ENCODE results near the gene MYO7B. TPM values are rescaled to one million over a fixed set of nuclear protein-coding genes. Genes with fewer than 3 reads are reported as not detected.

Gene MYO7B
- 0.06 and 0.08 TPM in 2 replicates for polyA plus RNA-seq (2012; rRNA removed)
- 0.03 and 0.05 TPM in 2 replicates for polyA plus RNA-seq (2012; cell fraction: cytosol; rRNA removed)
- 0.29 and 0.42 TPM in 2 replicates for polyA plus RNA-seq (2012; cell fraction: nucleus; rRNA removed)

- Histone ChIP-seq H3K9ac (no peak within 1 kb of the TSS), H2AFZ (ENCODE audit: low read depth) (no peak within 1 kb of the TSS), H3K4me3 (ENCODE audit: low read depth in 2 of 2, low read length in 1 of 2) (no peak within 1 kb of the TSS), H3F3A (replicated peaks; ENCODE audit: insufficient read depth) (no peaks in the 10 kb centered on the region), H3K4me1 (ENCODE audit: control insufficient read depth in 1 of 2, insufficient read depth in 2 of 2, low read depth in 1 of 2, low read length in 1 of 2) (no peaks in the 10 kb centered on the region; a peak in 1 of 4 replicates), H3K9me3 (no peaks in the 10 kb centered on the region), H3K36me3 (replicated peaks in 1 of 2; ENCODE audit: control insufficient read depth in 1 of 2, insufficient read depth in 2 of 2, low read length in 1 of 2) (no peaks in the 10 kb centered on the region), H3K4me2 (no peak within 1 kb of the TSS), H3K9me2 (no peaks in the 10 kb centered on the region), H3K27me3 (ENCODE audit: insufficient read depth) (peaks cover 26% of the 10 kb centered on the region; the same call in 1 of the 2 replicates), H4K20me1 (ENCODE audit: insufficient read depth) (no peaks in the 10 kb centered on the region), H3K27ac (ENCODE audit: low read depth in 2 of 2, low read length in 1 of 2) (no peak within 1 kb of the TSS), H3K79me2 (ENCODE audit: insufficient read depth) (no peaks in the 10 kb centered on the region)
- DNase-seq = no peak
- 27% methylated on average over 9 of the region's 11 CpGs for WGBS (ENCODE audit: low lambda C conversion rate)
- TF ChIP-seq, protein P1, sequence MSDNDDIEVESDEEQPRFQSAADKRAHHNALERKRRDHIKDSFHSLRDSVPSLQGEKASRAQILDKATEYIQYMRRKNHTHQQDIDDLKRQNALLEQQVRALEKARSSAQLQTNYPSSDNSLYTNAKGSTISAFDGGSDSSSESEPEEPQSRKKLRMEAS (IDR thresholded peaks at IDR 0.05; ENCODE audit: low read depth) = no peak
- no peak for TF ChIP-seq SIN3A (IDR thresholded peaks at IDR 0.05; ENCODE audit: borderline replicate concordance, low read depth, low read length)
- CTCF ChIA-PET = no interaction called here
- POLR2A ChIA-PET = no interaction called here
These were observed at the start of gene MYO7B for GRCh38 chr2:127535422-127535901. Gene MYO7B, plus strand, starts transcription at chr2:127535683. Its CDS starts 24,040 bp downstream, at chr2:127559723.

GRCh38 chr2:127485694-127486071 lies 49.8 kb upstream of the MYO7B start:
- WGBS (ENCODE audit: low lambda C conversion rate) = 84% methylated on average over 5 of the region's 5 CpGs
- H2AFZ ChIP-seq (ENCODE audit: low read depth) = no peak overlapping the region
- H3F3A ChIP-seq (replicated peaks; ENCODE audit: insufficient read depth) = peaks cover 10% of the 10 kb centered on the region
- H3K27ac ChIP-seq (ENCODE audit: low read depth in 2 of 2, low read length in 1 of 2) = no peak overlapping the region; a peak in 1 of 4 replicates
- H4K20me1 ChIP-seq (ENCODE audit: insufficient read depth) = no peaks in the 10 kb centered on the region
- no peak overlapping the region for H3K9ac ChIP-seq
- H3K36me3 ChIP-seq (replicated peaks in 1 of 2; ENCODE audit: control insufficient read depth in 1 of 2, insufficient read depth in 2 of 2, low read length in 1 of 2) = peaks cover 68 to 81% of the 10 kb centered on the region in 2 experiments
- ChIA-PET POLR2A (no interaction called here), CTCF (interaction anchor here (0.8 kb wide), 1 partner anchor 105 kb away, joined by 3 read pairs; no protein-coding TSS in a partner anchor)
- H3K79me2 ChIP-seq (ENCODE audit: insufficient read depth) = no peaks in the 10 kb centered on the region
- TF ChIP-seq MEF2A (IDR thresholded peaks at IDR 0.05; ENCODE audit: borderline replicate concordance, low read depth) (no peak), NFIC (IDR thresholded peaks at IDR 0.05; ENCODE audit: borderline replicate concordance) (no peak), YY1 (IDR thresholded peaks at IDR 0.05; ENCODE audit: low read depth) (no peak)
- TF ChIP-seq, protein P2, sequence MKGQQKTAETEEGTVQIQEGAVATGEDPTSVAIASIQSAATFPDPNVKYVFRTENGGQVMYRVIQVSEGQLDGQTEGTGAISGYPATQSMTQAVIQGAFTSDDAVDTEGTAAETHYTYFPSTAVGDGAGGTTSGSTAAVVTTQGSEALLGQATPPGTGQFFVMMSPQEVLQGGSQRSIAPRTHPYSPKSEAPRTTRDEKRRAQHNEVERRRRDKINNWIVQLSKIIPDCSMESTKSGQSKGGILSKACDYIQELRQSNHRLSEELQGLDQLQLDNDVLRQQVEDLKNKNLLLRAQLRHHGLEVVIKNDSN (IDR thresholded peaks at IDR 0.05; ENCODE audit: borderline replicate concordance, low read depth) = no peak
- no peak for DNase-seq
- no peaks in the 10 kb centered on the region for H3K4me1 ChIP-seq (ENCODE audit: control insufficient read depth in 1 of 2, insufficient read depth in 2 of 2, low read depth in 1 of 2, low read length in 1 of 2)
- H3K9me2 ChIP-seq = no peaks in the 10 kb centered on the region
- H3K9me3 ChIP-seq = no peaks in the 10 kb centered on the region
- H3K27me3 ChIP-seq (ENCODE audit: insufficient read depth) = no peaks in the 10 kb centered on the region
- no peak overlapping the region for H3K4me3 ChIP-seq (ENCODE audit: low read depth in 2 of 2, low read length in 1 of 2)
- no peak overlapping the region for H3K4me2 ChIP-seq

GRCh38 chr2:127486247-127487058 lies 49.0 kb upstream of the MYO7B start:
- Histone ChIP-seq H3K79me2 (ENCODE audit: insufficient read depth) (no peaks in the 10 kb centered on the region), H3K4me3 (ENCODE audit: low read depth in 2 of 2, low read length in 1 of 2) (no peak overlapping the region), H3K4me2 (no peak overlapping the region), H3K36me3 (replicated peaks in 1 of 2; ENCODE audit: control insufficient read depth in 1 of 2, insufficient read depth in 2 of 2, low read length in 1 of 2) (peaks cover 72 to 79% of the 10 kb centered on the region in 2 experiments), H3K27ac (ENCODE audit: low read depth in 2 of 2, low read length in 1 of 2) (no peak overlapping the region), H3K9ac (no peak overlapping the region), H3K27me3 (ENCODE audit: insufficient read depth) (no peaks in the 10 kb centered on the region), H3F3A (replicated peaks; ENCODE audit: insufficient read depth) (peaks cover 10% of the 10 kb centered on the region), H2AFZ (ENCODE audit: low read depth) (no peak overlapping the region), H3K9me3 (no peaks in the 10 kb centered on the region), H3K4me1 (ENCODE audit: control insufficient read depth in 1 of 2, insufficient read depth in 2 of 2, low read depth in 1 of 2, low read length in 1 of 2) (no peaks in the 10 kb centered on the region), H4K20me1 (ENCODE audit: insufficient read depth) (no peaks in the 10 kb centered on the region), H3K9me2 (no peaks in the 10 kb centered on the region)
- ChIA-PET POLR2A (no interaction called here), CTCF (interaction anchor here (0.7 to 1.1 kb wide), 2 partner anchors 71 to 468 kb away, joined by 3 read pairs; no protein-coding TSS in a partner anchor)
- TF ChIP-seq SMC3 (IDR thresholded peaks at IDR 0.05; ENCODE audit: low read depth, low read length) (no peak), EP300 (IDR thresholded peaks at IDR 0.05; ENCODE audit: borderline replicate concordance in 1 of 2, low read depth in 1 of 2, low read length in 1 of 2) (no peak), EZH2phosphoT487 (IDR thresholded peaks at IDR 0.05; ENCODE audit: borderline replicate concordance, low read depth) (no peak), RFX5 (IDR thresholded peaks at IDR 0.05; ENCODE audit: low read length) (no peak), FOSL2 (IDR thresholded peaks at IDR 0.05; ENCODE audit: borderline replicate concordance, low read depth) (no peak), JUND (IDR thresholded peaks at IDR 0.05) (no peak), MXI1 (IDR thresholded peaks at IDR 0.05; ENCODE audit: low read depth, low read length) (no peak), POLR2AphosphoS5 (IDR thresholded peaks at IDR 0.05; ENCODE audit: low read depth, low read length) (no peak), MEF2A (IDR thresholded peaks at IDR 0.05; ENCODE audit: borderline replicate concordance, low read depth) (no peak), NRF1 (IDR thresholded peaks at IDR 0.05; ENCODE audit: low read depth, low read length) (no peak)
- TF ChIP-seq, protein P3, sequence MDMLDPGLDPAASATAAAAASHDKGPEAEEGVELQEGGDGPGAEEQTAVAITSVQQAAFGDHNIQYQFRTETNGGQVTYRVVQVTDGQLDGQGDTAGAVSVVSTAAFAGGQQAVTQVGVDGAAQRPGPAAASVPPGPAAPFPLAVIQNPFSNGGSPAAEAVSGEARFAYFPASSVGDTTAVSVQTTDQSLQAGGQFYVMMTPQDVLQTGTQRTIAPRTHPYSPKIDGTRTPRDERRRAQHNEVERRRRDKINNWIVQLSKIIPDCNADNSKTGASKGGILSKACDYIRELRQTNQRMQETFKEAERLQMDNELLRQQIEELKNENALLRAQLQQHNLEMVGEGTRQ (IDR thresholded peaks at IDR 0.05; ENCODE audit: borderline replicate concordance, low read depth, low read length) = no peak
- no peak for DNase-seq
- 94% methylated on average over 8 of the region's 8 CpGs for WGBS (ENCODE audit: low lambda C conversion rate)
